Activated B cell treated with CpG ODN at 0.5 μM for 24 hours (primary cell): Measurements from ENCODE around the gene COPA. TPM values are rescaled to one million over a fixed set of nuclear protein-coding genes. Genes with fewer than 3 reads are reported as not detected.
A peak's percentile ranks its signal among the peaks of the same experiment; 100 is the strongest.

Experiments used
- ATAC-seq: fragments of 200-7000 bp; cut with Tn5 transposase; one replicate; pipeline ENCODE4 v1.10.0; 2021; ENCODE audit warnings: low read depth, mild to moderate bottlenecking, moderate library complexity
- CTCF ChIA-PET: fragments of 350-600 bp; sonication (Branson Sonifier 250); formaldehyde crosslinking; loops from one replicate; lab custom pipeline; 2021; ENCODE audit warnings: antibody characterized with exemption; lab: Charles Lee
- POLR2A ChIA-PET: fragments of 350-600 bp; sonication (Branson Sonifier 250); formaldehyde crosslinking; loops from one replicate; lab custom pipeline; 2021; ENCODE audit warnings: antibody characterized with exemption; lab: Charles Lee
- DNase-seq: peaks from one replicate; pipeline ENCODE4 v3.0.0; 2022
- H3K27ac Mint-ChIP-seq: one replicate; pipeline ENCODE4 v1.8.0; 2020; ENCODE audit warnings: mixed read lengths
- H3K27me3 Mint-ChIP-seq: one replicate; pipeline ENCODE4 v1.8.0; 2021; ENCODE audit warnings: mixed read lengths
- H3K36me3 Mint-ChIP-seq: one replicate; pipeline ENCODE4 v1.8.0; 2021; ENCODE audit warnings: low read depth, mixed read lengths
- H3K4me1 Mint-ChIP-seq: one replicate; pipeline ENCODE4 v1.8.0; 2021; ENCODE audit warnings: mixed read lengths
- H3K4me3 Mint-ChIP-seq: one replicate; pipeline ENCODE4 v1.8.0; 2020; ENCODE audit warnings: mild to moderate bottlenecking, mixed read lengths
- H3K9me3 Mint-ChIP-seq: one replicate; pipeline ENCODE4 v1.8.0; 2020; ENCODE audit warnings: mixed read lengths
- CTCF ChIP-seq: fragments of 200-600 bp; IDR thresholded peaks from one replicate; pipeline ENCODE4 v1.8.0; 2022; ENCODE audit warnings: antibody characterized with exemption, mild to moderate bottlenecking
- intact Hi-C: fragments of 100-400 bp; cut with micrococcal nuclease; formaldehyde crosslinking; loops from one replicate; pipeline ENCODE4 v1.15.1; 2024
- total RNA-seq: library from RNA; stranded (reverse); gene quantifications from 2 replicates; pipeline ENCODE4 v1.2.3, GENCODE V29; 2022

COPA gene
- total RNA-seq, 1 donor from 2014 or later, result 174 TPM

- ChIA-PET POLR2A (interaction anchor here (0.6 to 1.6 kb wide), 2 partner anchors 20 to 34 kb away, joined by 4 to 5 read pairs; no protein-coding TSS in a partner anchor), CTCF (interaction anchor here (1.3 kb wide), 2 partner anchors 10 to 76 kb away, joined by 3 to 6 read pairs; no protein-coding TSS in a partner anchor)
- Mint-ChIP-seq H3K4me3 (no peak within 1 kb of the TSS), H3K27me3 (no peaks in the 10 kb centered on the region), H3K27ac (no peak within 1 kb of the TSS), H3K4me1 (no peaks in the 10 kb centered on the region), H3K36me3 (no peaks in the 10 kb centered on the region), H3K9me3 (no peaks in the 10 kb centered on the region)
- DNase-seq (no peak), ATAC-seq (no peak)
- intact Hi-C loops, result no loop called here
- no peak for TF ChIP-seq CTCF
Measured at GRCh38 chr1:160366731-160367515, 23.9 kb upstream of the COPA start, which contains the start of gene NHLH1. Gene NHLH1, plus strand, starts transcription at chr1:160367071. Its CDS starts 3,661 bp downstream, at chr1:160370732.

DNA sequence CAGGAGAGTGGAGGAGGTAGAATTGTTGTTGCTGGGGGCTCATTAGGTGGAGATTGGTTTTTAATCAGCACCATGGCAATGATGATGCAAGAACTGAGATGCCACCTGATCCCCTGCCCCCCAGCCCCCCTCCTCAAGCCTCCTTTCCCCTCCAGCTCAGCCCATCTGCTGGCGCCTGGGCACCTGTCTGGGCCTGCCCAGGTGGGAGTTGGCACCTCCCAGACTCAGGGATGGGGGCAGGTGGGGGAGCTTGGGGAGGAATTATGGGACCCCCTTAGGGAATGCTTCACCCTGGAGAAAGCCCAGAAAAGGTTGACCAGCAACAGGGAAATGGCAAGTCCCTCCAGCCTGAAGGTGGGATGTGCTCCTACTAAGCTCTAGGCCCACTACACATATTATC is 22.3 kb upstream of the COPA start:
- DNase-seq (no peak), ATAC-seq (no peak)
- Mint-ChIP-seq H3K9me3 (no peaks in the 10 kb centered on the region), H3K27me3 (no peaks in the 10 kb centered on the region), H3K4me3 (no peak overlapping the region), H3K36me3 (peaks cover 12% of the 10 kb centered on the region), H3K27ac (no peak overlapping the region), H3K4me1 (no peaks in the 10 kb centered on the region)
- ChIA-PET POLR2A (interaction anchor here (0.5 to 1.6 kb wide), 2 partner anchors 18 to 34 kb away, joined by 4 to 5 read pairs; no protein-coding TSS in a partner anchor), CTCF (interaction anchor here (1.3 kb wide), 2 partner anchors 12 to 74 kb away, joined by 3 read pairs; no protein-coding TSS in a partner anchor)
- TF ChIP-seq CTCF, result no peak
- intact Hi-C loops, result no loop called here

GRCh38 chr1:160363951-160364735 is 21.1 kb upstream of the COPA start:
- no peak for TF ChIP-seq CTCF
- ATAC-seq, result no peak
- no peaks in the 10 kb centered on the region for H3K4me1 Mint-ChIP-seq
- intact Hi-C loops, result no loop called here
- no peak overlapping the region for H3K27ac Mint-ChIP-seq
- CTCF ChIA-PET, result interaction anchor here (0.9 to 1.3 kb wide), 2 partner anchors 13 to 59 kb away, joined by 3 read pairs; no protein-coding TSS in a partner anchor
- H3K27me3 Mint-ChIP-seq, result no peaks in the 10 kb centered on the region
- POLR2A ChIA-PET, result interaction anchor here (0.7 kb wide), 1 partner anchor 156 kb away, joined by 4 read pairs; no protein-coding TSS in a partner anchor
- peaks cover 22% of the 10 kb centered on the region for H3K36me3 Mint-ChIP-seq
- no peak for DNase-seq
- no peaks in the 10 kb centered on the region for H3K9me3 Mint-ChIP-seq
- no peak overlapping the region for H3K4me3 Mint-ChIP-seq

DNA sequence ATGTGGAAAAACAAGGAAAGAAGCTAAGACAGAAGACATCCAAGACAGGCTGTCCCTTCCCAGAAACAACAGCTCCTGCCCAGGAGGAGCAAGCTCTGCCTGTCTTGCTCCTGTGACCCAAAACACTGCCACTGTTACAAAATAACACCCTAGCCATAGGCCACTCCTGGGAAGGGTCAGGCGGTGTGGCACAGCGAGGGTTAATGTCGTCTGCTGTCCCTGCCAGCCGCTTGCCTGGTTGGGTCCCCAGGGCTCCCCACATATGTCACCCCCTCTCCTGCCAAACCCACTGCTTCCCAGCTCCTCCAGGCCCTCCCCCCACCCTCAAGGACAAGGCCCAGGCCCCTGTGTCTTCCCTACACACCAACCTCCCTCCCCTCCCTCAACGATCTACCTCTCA is 20.0 kb upstream of the COPA start:
- CTCF ChIA-PET, result interaction anchor here (0.6 to 1.3 kb wide), 2 partner anchors 13 to 30 kb away, joined by 3 to 7 read pairs; no protein-coding TSS in a partner anchor
- DNase-seq (no peak), ATAC-seq (no peak)
- Mint-ChIP-seq H3K36me3 (peaks cover 32% of the 10 kb centered on the region), H3K27ac (peak overlapping the region; percentile 30), H3K4me1 (no peaks in the 10 kb centered on the region), H3K9me3 (no peaks in the 10 kb centered on the region), H3K4me3 (no peak overlapping the region), H3K27me3 (no peaks in the 10 kb centered on the region)
- intact Hi-C loops, result no loop called here
- no peak for TF ChIP-seq CTCF
- POLR2A ChIA-PET, result interaction anchor here (0.6 kb wide), 1 partner anchor 44 kb away, joined by 3 read pairs; no protein-coding TSS in a partner anchor
